GM19193 (cell line): ENCODE data around the gene MAP7.

Source experiments
- POLR2A ChIP-seq: IDR thresholded peaks from 4 replicates; pipeline ENCODE4 v1.6.1; 2011; ENCODE audit not compliant: insufficient read depth, insufficient read length; ENCODE audit errors: extremely low read depth

MAP7 gene

DNA sequence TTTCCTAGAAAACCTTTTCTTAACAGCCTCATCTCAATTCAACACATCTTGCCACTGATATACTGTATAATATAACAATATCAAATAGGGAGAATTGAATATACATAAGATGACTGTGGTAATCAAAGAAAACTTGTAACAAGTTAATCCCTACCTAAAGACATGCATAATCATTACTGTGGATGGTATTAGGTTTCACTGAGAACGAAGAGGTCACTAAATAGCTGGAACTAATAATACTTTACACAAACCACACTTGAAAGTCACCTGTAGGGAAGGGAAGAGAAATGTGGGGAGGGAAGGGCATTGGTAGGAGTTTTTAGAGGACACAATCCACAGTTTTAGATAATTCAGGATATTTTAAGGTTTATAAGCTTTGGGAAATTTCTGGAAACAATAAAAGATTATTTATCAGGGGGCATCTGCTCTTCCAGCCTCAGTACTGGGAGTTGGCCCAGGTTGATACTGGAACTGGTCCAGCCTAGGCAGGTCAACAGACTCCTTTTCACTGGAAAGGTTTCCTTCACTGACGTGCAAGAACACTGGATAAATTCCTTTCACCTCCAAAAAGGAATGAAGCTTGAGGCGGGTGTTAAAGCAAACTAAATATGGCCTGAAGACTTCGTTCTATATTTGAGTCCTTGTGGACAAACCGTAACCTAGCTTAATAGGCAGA lies 44.0 kb downstream of the MAP7 start:
- TF ChIP-seq POLR2A: no peak

DNA sequence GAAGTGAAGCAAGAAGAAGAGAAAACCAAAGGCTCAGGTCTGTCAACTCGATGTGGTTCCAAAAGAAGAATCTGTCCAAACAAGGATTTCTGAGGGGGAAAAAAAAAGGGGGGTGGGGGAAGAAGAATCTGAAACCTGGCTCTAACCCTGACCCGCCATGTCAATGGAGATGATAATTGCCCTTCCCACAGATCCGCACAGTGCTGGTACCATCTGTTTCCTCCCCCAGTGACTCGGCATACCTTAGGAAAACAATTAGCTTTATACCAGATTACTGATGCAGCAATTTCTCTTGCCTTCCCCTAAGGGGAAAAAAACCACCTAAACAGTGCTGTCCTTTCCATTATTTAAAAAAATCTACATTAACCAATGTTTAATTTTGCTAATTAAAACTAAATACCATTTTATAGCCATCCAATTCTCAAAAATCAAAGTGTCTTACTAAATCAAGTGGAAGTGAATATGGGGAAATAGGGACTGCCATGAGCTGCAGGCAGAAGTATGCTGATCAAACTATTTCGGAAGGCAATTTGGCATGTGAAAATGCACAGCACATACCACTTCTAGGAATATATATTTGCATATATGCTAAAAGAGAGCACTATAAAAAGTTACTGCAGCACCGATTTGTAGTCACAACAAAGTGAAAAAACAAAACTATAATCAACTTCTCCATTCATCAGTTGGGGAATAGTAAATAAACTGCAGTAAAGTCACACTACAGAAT lies 46.8 kb downstream of the MAP7 start:
- no peak for TF ChIP-seq POLR2A

DNA sequence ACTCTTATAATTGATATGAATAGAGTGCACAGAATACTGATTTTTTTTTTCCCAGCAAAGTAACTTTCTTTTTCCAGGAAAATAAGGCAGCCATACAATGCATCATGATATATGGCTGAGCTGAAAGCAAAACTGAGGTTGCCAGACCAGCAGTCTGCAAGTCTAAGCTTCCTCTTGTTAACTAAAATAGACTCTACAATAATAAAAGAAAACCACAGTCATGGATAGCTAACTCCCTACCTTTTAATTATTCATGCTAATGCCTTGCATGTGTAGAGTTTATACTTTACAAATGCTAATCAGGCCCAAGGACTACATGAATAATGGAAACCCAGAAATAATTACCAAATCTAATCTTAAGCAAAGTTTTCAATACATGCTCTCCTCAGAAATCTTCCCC lies 47.4 kb downstream of the MAP7 start:
- no peak for TF ChIP-seq POLR2A

DNA sequence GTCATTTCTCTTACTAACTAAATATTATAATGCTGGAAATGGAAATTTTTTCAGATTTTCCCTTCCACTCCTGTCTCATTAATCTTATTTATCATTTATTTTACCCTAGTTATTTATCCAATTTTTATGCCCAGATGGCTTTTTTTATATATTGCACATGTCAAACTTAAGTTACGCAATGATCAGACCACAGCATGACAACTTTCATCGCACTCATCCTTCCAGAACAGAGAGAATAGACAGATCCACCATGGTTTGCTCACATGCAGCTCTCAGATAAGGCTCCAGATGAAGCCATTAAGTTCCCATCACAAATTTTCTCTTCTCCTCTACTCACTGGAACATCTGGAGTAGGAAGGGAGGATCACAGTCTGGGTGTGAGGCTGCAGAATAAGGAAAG lies 48.7 kb downstream of the MAP7 start:
- no peak for TF ChIP-seq POLR2A

DNA sequence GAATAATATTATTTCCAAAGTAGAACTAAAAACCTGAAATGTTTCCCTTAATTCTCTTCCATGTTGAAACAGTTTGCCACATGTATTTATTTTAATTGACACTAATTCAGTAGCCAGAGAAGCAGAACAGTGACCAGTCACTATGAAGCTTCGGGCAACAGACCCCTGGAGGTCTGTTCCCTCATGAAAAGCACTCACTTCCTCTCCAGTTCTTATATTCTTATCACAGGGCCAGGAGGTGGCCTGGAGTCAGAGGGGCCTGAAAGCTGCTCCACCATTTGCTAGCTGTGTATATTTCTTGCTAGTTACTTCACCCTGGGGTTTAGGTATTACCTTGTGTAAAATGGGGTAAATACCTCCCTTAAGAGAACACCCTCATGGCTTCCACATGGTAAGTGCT lies 49.1 kb downstream of the MAP7 start:
- TF ChIP-seq POLR2A: no peak

DNA sequence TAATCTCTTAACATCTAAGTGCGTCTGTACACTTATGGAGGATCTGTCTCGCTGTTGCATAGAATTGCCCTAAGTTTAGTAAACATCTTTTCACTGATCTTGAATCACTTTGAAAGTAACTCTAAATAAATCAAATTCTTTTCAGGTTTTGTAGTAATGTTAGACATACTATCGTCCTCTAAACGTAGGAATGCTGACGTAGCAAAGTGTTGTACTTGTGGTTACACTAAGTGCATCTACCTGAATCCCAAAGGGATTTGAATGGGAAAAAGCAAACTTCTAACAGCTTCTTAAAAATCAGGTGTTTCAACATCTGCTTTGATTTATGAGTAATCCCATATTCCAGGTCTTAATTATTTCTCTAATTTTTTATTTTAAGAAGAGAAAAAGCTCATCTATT lies 49.8 kb downstream of the MAP7 start:
- TF ChIP-seq POLR2A: no peak

DNA sequence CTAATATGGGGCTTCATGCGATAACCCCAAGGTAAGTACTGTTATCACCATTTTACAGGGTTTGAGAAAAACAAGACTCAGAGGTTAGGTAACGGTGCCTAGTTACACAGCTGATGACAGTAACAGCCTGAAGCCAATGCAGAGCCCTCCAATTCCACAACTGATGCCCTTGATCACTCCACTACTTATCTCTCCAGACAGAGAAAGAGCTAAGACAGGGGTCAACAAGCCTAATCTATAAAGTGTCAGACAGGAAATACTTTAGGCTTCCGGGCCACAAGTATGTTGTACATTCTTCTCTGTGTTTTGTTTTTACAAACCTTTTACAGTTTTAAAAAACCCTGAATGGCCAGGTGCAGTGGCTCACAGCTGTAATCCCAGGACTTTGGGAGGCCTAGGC lies 50.9 kb downstream of the MAP7 start:
- no peak for TF ChIP-seq POLR2A

DNA sequence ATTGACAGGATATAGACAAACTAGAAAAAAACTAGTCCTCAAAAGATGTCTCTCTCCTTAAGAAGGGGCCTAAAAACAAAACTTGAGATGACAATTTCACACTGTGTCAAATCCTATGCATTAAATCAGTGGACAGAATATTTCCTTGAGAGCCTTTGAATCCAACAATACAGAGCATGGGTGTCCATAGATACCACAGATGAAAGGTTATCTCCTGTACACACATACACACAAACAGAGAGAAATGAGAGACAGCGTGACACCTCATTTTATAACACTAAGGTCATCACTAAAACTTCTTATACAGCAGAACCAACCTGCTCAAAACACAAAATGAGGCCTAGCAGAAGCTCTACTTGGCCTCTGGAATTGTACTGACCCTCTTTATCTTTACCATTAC lies 55.5 kb downstream of the MAP7 start:
- TF ChIP-seq POLR2A: no peak

DNA sequence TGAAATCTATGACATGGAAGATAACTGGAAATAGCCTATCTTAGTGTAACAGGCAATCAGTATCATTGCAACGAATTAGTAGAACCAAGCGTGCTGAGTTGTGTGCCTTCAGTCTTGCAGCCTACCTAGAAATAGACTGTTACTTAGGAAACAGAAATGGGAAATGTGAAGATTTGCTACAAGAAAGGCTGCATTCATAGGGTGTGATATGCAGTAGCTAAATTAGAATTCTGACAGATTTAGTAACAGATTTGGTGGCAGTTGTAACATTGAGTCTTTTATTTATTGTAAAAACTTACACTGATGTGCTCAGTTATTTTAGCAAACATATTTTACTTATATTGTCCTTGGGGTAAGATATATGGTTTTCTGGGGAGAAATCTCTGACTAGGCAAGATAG lies 56.2 kb downstream of the MAP7 start:
- TF ChIP-seq POLR2A: no peak

DNA sequence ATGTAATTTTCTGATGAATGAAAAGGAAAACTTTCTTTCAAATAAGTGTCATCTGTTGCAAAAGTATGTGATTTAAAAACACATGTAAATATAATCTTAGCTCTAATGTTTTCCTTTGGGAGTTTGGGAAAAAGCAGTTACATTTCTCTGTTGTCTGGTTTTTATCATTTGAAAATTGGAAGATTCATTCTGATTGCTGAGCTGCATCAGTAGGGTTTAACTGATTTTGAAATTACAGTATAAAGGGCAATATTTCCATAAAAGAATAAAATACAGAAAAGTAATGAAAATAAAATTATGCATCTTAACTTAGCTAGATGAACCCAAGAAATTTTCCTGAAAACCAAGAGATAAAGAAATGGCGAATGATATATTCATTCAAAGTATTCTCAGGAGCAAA lies 57.8 kb downstream of the MAP7 start:
- no peak for TF ChIP-seq POLR2A

DNA sequence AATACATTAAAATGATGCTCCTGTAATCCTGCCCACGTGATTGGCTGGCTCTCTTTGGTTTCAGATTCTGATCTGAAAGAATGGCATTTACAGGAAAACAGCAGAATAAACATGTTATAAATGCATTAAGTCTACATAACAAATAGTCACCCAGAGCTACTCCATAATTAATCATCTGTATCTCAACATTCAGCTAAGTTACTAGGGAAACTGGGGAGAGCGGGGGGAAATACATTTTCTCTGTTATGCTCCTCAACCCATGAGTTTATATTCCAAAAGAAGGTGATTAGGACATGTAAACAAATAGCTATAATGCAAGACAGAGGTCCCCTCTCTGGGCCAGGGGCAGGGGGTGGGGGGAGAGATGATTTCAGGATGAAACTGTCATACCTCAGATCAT lies 58.5 kb downstream of the MAP7 start:
- TF ChIP-seq POLR2A: no peak

DNA sequence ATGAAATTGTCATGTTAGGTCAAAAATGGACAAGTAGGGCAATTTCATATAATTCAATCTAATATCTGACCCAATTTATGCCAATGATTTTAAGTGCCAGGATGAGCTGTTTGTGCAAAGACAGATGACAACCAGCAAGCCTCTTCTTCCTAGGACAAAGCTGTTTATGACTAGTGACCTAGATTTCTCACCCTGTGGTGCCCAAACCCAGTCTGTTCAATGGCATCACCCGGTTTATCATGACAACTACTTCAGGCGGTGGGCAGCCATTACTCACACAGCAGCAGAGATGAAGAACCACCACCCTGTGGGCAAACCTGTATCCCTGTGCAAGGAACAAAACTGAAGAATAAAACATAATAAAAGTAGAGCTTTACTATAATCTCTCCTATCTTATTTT lies 59.0 kb downstream of the MAP7 start:
- no peak for TF ChIP-seq POLR2A

DNA sequence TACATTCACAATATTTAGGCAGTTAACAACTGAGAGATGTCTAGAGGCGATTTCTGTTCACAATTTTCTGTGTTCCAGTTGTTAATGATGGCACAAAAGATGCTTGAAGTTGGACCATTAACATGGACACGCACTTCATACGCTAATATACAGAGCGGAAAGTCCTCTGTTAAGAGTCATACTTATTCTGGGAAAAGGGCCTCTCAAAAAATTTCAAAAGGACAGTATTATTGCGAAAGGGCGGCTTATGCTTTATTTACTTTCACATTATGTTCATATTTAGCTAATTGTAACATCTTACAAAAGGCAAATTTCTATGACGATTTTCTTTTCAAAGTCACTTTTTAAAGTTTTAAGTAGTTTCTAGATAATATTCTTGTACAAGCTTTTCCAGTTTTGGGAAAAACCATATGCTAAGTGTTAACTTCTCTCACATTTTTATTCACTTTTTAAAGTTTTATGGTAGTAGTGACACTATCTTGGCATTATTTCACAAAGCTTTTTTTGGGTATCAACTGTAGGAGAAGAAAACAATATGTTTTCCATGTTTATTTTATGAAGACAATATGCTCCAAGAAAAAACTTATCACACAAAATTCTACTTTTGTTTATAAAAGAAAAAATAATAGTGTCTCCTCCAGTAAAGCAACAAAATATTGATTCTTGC lies 62.3 kb downstream of the MAP7 start:
- no peak for TF ChIP-seq POLR2A

DNA sequence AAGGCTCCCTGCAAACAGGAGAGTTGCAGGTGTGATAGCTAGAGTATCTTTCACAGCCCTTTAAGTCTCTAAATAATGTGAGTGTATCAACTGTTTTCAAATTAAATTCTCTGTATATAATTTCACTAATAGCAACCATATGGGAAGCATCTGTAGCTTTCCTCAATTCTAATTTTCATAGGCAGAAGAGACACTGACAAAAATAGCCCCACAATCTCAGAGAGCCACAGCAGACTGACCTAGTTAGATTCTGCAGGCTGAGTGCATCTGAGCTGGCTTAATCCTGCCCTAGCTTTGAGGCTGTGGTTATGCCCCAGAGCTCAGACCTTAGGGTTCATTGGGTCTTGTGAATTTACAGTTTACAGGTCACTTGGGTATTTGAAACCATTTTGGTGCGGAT lies 63.9 kb downstream of the MAP7 start:
- no peak for TF ChIP-seq POLR2A

DNA sequence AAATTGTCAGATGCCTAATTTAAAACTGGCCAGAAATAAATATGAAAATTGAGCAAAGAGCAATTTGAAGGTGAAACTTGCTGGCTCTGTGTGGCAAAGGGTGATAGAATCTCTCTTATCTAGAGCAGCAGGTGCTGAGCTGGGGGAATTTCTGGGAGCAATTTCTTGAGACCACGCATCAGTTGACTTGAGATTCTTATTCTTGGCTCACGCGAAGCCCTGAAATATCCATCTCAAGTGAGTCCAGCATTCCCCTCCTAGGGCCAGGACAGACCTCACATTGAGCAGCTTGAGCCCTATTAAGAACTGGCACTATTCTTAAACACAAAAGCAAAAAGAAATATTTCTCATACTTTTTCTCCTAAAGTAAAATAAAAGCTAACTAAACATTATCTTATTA lies 66.3 kb downstream of the MAP7 start:
- no peak for TF ChIP-seq POLR2A

DNA sequence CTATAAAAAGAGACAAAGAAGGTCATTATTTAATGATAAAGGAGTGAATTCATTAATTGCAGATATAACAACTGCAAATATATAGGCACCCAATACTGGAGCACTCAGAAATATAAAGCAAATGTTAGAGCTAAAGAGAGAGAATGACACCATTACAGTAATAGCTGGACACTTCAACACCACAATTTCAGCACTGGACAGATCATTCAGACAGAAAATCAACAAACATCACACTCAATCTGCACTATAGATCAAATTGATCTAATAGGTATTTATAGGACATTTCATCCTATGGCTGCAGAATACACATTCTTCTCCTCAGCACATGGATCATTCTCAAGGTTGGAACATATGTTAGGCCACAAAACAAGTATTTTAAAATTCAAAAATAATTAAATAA lies 72.7 kb downstream of the MAP7 start:
- TF ChIP-seq POLR2A: no peak

DNA sequence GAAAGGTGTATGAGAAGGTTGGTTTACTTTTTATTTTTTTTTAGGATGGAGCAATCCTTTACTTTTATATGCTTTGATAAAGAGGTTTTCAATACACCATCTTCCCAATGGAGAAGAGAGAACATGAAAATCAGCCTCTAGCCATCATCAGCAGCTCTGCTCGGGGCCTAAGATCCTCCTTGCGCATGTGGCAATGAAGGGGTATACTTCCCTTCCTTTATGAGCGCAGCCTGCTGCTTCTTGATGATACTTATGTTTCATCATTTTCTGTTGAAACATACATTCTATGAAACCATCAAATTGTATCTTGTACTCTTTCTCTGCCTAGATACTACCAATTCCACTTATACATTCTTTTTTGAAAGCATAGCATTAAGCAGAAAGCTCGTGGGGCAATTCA lies 74.5 kb downstream of the MAP7 start:
- no peak for TF ChIP-seq POLR2A

DNA sequence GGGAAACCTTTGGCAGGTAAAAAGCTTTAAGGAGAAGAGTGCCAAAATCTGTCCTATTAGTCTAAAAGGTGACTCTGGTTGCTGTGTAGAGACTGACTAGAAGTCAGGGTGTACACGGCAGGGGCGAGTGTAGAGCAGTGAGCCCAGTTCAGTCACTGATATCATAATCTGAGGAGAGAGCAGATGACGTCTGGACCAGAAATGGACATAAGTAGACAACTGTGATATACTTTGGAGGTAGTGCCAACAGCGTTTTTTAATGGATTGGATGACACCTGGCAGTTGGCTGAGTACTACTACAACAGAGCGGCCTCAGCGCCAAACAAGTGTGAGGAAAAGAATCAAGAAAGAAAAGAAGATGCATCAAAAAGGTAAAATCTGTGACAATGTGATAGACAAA lies 76.0 kb downstream of the MAP7 start:
- TF ChIP-seq POLR2A: no peak
